Spleen (tissue), 7 donors: ENCODE data around the gene CRK.
"Not testable (repeated sequence)": the region's sequence is repeated elsewhere in the genome, so short reads cannot be mapped to it uniquely, and the experiment has no call there.

Experiments used
- POLR2A ChIP-seq, 3 donors: fragments of 450-650 bp; IDR thresholded peaks; one replicate each; pipeline ENCODE4 v1.5.1; 2017; ENCODE audit warnings: antibody characterized with exemption in 3 of 3, mild to moderate bottlenecking in 1 of 3
- TF ChIP-seq, protein P1 (sequence below), 11 experiments: fragments of 200-600 bp in 7 of 11; fragments of 450-650 bp in 4 of 11; sonication (generic) in 4 of 11; IDR thresholded peaks in 8 of 11; conservative IDR thresholded peaks in 3 of 11; 1 replicate in 7 of 11; 2 replicates in 4 of 11; pipeline versions ENCODE4 v1.4.0 to v1.8.0; 2016 to 2021; ENCODE audit warnings: antibody characterized with exemption in 11 of 11, inconsistent platforms in 4 of 11, mild to moderate bottlenecking in 1 of 11
- donor health status: DM: no; HTN: no; CAD: no; lungs with moderate emphysema.
- donor health status: DM: no; HTN: no; CAD: no.
- donor health status: DM: no; HTN: no; CAD: no.

DNA sequence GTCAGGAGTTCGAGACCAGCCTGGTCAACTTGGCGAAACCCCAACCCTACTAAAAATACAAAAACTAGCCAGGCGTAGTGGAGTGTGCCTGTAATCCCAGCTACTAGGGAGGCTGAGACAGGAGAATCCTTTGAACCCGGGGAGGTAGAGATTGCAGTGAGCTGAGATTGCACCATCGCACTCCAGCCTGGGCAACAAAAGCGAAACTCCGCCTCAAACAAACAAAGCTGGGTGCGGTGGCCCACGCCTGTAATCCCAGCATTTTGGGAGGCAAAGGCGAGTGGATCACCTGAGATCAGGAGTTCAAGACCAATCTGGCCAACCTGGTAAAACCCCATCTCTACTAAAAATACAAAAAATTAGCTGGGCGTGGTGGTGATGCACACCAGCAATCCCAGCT, 2.3 kb downstream of the CRK start:
- TF ChIP-seq POLR2A (IDR thresholded peaks at IDR 0.05): not testable (repeated sequence)
- TF ChIP-seq, protein P1, sequence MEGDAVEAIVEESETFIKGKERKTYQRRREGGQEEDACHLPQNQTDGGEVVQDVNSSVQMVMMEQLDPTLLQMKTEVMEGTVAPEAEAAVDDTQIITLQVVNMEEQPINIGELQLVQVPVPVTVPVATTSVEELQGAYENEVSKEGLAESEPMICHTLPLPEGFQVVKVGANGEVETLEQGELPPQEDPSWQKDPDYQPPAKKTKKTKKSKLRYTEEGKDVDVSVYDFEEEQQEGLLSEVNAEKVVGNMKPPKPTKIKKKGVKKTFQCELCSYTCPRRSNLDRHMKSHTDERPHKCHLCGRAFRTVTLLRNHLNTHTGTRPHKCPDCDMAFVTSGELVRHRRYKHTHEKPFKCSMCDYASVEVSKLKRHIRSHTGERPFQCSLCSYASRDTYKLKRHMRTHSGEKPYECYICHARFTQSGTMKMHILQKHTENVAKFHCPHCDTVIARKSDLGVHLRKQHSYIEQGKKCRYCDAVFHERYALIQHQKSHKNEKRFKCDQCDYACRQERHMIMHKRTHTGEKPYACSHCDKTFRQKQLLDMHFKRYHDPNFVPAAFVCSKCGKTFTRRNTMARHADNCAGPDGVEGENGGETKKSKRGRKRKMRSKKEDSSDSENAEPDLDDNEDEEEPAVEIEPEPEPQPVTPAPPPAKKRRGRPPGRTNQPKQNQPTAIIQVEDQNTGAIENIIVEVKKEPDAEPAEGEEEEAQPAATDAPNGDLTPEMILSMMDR (IDR thresholded peaks at IDR 0.05 in 8 of 11, conservative IDR thresholded peaks at IDR 0.05 in 3 of 11): not testable (repeated sequence)
